Dermis microvascular lymphatic vessel endothelial cell (primary cell): Measurements from ENCODE around the gene STING1. TPM values are rescaled to one million over a fixed set of nuclear protein-coding genes. Genes with fewer than 3 reads are reported as not detected.
"Not testable (repeated sequence)": the region's sequence is repeated elsewhere in the genome, so short reads cannot be mapped to it uniquely, and the experiment has no call there.

Experiments used
- DNase-seq, 2 donors: peaks; one replicate each; pipeline versions ENCODE4 v3.0.0 to v3.0.0-alpha.2; 2010; ENCODE audit warnings: low read depth in 2 of 2
- total RNA-seq: library from RNA; depleted of rRNA; stranded (reverse); fragments of >200 nt; gene quantifications from 2 replicates; pipeline ENCODE4 v1.2.1, GENCODE V29; 2014

The STING1 gene
- total RNA-seq = 34.8 and 54.0 TPM in 2 replicates

GRCh38 chr5:139482050-139482889 is at the start of gene STING1:
Gene STING1, minus strand, starts transcription at chr5:139482758. Its CDS starts 1,054 bp downstream, at chr5:139481704.
- peak; percentile 47 to 90 for DNase-seq

- no peak for DNase-seq
Measured at GRCh38 chr5:139531772-139532169, 49.2 kb upstream of the STING1 start.

GRCh38 chr5:139530079-139530478 is 47.5 kb upstream of the STING1 start:
- DNase-seq = not testable (repeated sequence)

- not testable (repeated sequence) for DNase-seq
Measured at GRCh38 chr5:139528695-139529094, 46.1 kb upstream of the STING1 start.

GRCh38 chr5:139527896-139528467 is 45.4 kb upstream of the STING1 start:
- not testable (repeated sequence) for DNase-seq

GRCh38 chr5:139527090-139527470 is 44.5 kb upstream of the STING1 start:
- DNase-seq = not testable (repeated sequence)

GRCh38 chr5:139526309-139527089 is 43.9 kb upstream of the STING1 start:
- DNase-seq = not testable (repeated sequence)

GRCh38 chr5:139525586-139526308 is 43.2 kb upstream of the STING1 start:
- DNase-seq = not testable (repeated sequence)

GRCh38 chr5:139524940-139525585 is 42.5 kb upstream of the STING1 start:
- DNase-seq = no peak

GRCh38 chr5:139524446-139524845 is 41.9 kb upstream of the STING1 start:
- no peak for DNase-seq

- DNase-seq = no peak
Measured at GRCh38 chr5:139523635-139524445, 41.3 kb upstream of the STING1 start.

- DNase-seq = peak; percentile 60 to 84
Measured at GRCh38 chr5:139517683-139518564, 35.4 kb upstream of the STING1 start.

GRCh38 chr5:139514486-139514856 is 31.9 kb upstream of the STING1 start:
- no peak for DNase-seq

GRCh38 chr5:139513852-139514485 is 31.4 kb upstream of the STING1 start:
- DNase-seq = no peak

GRCh38 chr5:139513434-139513833 is 30.9 kb upstream of the STING1 start:
- DNase-seq = peak; percentile 80 to 87

- no peak for DNase-seq
Measured at GRCh38 chr5:139512786-139513390, 30.3 kb upstream of the STING1 start.

GRCh38 chr5:139504722-139505121 is 22.2 kb upstream of the STING1 start:
- DNase-seq = not testable (repeated sequence)

- not testable (repeated sequence) for DNase-seq
Measured at GRCh38 chr5:139503879-139504278, 21.3 kb upstream of the STING1 start.
